NCI-H128 (cell line): ENCODE measurements around the gene EPB41L5.

ENCODE experiments used
- DNase-seq: peaks from one replicate; lab custom pipeline; 2025; ENCODE audit not compliant: unreplicated experiment; lab: John Stamatoyannopoulos, UW

EPB41L5 gene

GRCh38 chr2:120224256-120224655, 211.4 kb downstream of the EPB41L5 start:
- DNase-seq: no peak

- DNase-seq: no peak
Measured at GRCh38 chr2:120224735-120225548, 212.1 kb downstream of the EPB41L5 start.

- DNase-seq: no peak
Measured at GRCh38 chr2:120225549-120226065, 212.7 kb downstream of the EPB41L5 start.

GRCh38 chr2:120226316-120226715, 213.4 kb downstream of the EPB41L5 start:
- no peak for DNase-seq

- no peak for DNase-seq
Measured at GRCh38 chr2:120227111-120227991, 214.5 kb downstream of the EPB41L5 start.

- DNase-seq: no peak
Measured at GRCh38 chr2:120228503-120228902, 215.6 kb downstream of the EPB41L5 start.
